OCI-LY7 (cell line): ENCODE data around the gene FAIM2.

ENCODE experiments used
- EZH2phosphoT487 ChIP-seq: fragments of 200-600 bp; sonication (generic); IDR thresholded peaks from 2 replicates; pipeline ENCODE4 v1.6.1; 2018; ENCODE audit warnings: low read depth, borderline replicate concordance, mild to moderate bottlenecking, mixed run types, antibody characterized with exemption, low read length, moderate library complexity, mixed read lengths
- TF ChIP-seq, protein P1 (sequence below): fragments of 200-600 bp; sonication (generic); conservative IDR thresholded peaks from 2 replicates; pipeline ENCODE4 v1.5.1; 2014; ENCODE audit warnings: mild to moderate bottlenecking, antibody characterized with exemption, low read length, moderate library complexity, mixed read lengths

- TF ChIP-seq, protein P1, sequence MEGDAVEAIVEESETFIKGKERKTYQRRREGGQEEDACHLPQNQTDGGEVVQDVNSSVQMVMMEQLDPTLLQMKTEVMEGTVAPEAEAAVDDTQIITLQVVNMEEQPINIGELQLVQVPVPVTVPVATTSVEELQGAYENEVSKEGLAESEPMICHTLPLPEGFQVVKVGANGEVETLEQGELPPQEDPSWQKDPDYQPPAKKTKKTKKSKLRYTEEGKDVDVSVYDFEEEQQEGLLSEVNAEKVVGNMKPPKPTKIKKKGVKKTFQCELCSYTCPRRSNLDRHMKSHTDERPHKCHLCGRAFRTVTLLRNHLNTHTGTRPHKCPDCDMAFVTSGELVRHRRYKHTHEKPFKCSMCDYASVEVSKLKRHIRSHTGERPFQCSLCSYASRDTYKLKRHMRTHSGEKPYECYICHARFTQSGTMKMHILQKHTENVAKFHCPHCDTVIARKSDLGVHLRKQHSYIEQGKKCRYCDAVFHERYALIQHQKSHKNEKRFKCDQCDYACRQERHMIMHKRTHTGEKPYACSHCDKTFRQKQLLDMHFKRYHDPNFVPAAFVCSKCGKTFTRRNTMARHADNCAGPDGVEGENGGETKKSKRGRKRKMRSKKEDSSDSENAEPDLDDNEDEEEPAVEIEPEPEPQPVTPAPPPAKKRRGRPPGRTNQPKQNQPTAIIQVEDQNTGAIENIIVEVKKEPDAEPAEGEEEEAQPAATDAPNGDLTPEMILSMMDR: no peak
- TF ChIP-seq EZH2phosphoT487: no peak
Measured at GRCh38 chr12:49897276-49897675, 6.4 kb downstream of the FAIM2 start.
